H1 (cell line): Measurements from ENCODE around the gene RNASEL. TPM values are rescaled to one million over a fixed set of nuclear protein-coding genes. Genes with fewer than 3 reads are reported as not detected.

Source experiments
- JUND ChIP-seq: IDR thresholded peaks from 2 replicates; pipeline ENCODE4 v1.6.1; 2011; ENCODE audit warnings: mild to moderate bottlenecking, improper control_type of control experiment, low read length
- polyA plus RNA-seq, 7 experiments: library from polyadenylated mRNA; depleted of rRNA in 3 of 7; stranded (reverse) in 5 of 7; unstranded in 2 of 7; fragments of >200 nt in 5 of 7; fragments of 200-250 nt in 2 of 7; gene quantifications; 1 replicate in 5 of 7; 2 replicates in 1 of 7; 4 replicates in 1 of 7; pipeline versions ENCODE4 v1.2.1 to v1.2.3, GENCODE V29; 2011 to 2013; ENCODE audit warnings: missing spikeins in 2 of 7, mixed read lengths in 2 of 7
- total RNA-seq: library from RNA; stranded (reverse); fragmentation: NEBNext Ultra II Directional; extraction: Animal tissue kit (Norgen Biotek cat#: 25700); gene quantifications from 2 replicates; pipeline ENCODE4 v1.2.1, GENCODE V29; 2021
- TF ChIP-seq, protein P1 (sequence below): IDR thresholded peaks from 2 replicates; pipeline ENCODE4 v1.6.1; 2012; ENCODE audit warnings: low read length, inconsistent platforms

RNASEL gene
- total and polyA plus RNA-seq, 2 of the 8 experiments (the other 6 are each of a cell fraction or from before 2014, with no cell fraction given) = 0.39 to 0.78 TPM

DNA sequence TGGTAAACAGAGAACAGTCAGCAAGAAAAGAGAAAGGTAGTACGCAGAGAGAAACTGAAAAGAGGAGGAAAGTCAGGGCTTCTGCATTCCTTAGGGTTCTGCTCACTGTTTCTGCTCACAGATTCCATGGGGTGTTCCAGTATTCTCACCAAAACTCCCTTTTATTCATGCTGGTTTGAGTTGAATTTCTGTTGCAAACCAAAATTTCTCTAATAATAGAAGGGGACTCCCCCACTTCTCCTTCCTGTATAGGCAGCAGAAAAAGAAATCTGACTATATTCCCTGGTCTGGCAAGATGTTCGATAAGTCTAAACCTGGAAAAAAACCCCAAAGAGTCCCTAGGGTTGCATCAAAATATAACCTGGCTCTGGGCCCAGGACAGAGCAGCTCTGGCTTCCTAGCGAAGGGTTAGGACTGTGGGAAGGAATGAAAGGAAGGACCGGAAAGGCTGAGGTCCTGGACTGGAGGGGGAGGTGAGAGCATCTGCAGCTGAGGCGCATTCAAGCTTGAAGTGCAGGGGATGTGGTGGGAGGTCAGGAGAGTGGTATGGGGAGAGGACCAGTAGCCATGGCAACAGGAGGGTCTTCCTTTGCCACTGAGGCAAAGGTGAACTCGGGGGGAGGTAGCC lies 34.0 kb upstream of the RNASEL start (continued):
- TF ChIP-seq JUND = no peak
- TF ChIP-seq, protein P1, sequence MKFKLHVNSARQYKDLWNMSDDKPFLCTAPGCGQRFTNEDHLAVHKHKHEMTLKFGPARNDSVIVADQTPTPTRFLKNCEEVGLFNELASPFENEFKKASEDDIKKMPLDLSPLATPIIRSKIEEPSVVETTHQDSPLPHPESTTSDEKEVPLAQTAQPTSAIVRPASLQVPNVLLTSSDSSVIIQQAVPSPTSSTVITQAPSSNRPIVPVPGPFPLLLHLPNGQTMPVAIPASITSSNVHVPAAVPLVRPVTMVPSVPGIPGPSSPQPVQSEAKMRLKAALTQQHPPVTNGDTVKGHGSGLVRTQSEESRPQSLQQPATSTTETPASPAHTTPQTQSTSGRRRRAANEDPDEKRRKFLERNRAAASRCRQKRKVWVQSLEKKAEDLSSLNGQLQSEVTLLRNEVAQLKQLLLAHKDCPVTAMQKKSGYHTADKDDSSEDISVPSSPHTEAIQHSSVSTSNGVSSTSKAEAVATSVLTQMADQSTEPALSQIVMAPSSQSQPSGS = no peak
